Measurements from ENCODE around the gene FASN. TPM values are rescaled to one million over a fixed set of nuclear protein-coding genes. Genes with fewer than 3 reads are reported as not detected.

FASN gene
- total and polyA plus RNA-seq, 2 donors (not counting 3 experiments of a cell fraction or from before 2014, with no cell fraction given), result 101 to 360 TPM

DNA sequence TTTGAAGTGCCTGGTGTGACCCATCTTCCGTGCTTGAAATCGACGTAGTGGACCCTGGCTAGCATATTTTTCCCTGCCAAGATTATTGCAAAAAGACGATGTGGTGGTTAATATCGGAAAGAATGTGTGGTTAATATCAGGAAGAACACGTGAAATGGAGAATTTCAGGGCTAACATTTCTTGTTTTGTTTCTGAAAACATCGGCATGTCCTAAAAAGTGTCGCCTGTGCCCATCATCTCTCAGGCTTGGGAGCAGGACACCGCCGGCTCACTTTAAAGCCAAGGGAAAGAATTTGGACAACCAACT lies 60.2 kb downstream of the FASN start:
- FAIRE-seq, result no peak
- POLR2A ChIA-PET, result interaction anchor here (1.1 kb wide), 1 partner anchor 116 kb away, joined by 3 read pairs; no protein-coding TSS in a partner anchor

More for the DNA sequence above, 60.2 kb downstream of the FASN start:
- Histone ChIP-seq H3K79me2 (ENCODE audit: control insufficient read depth, insufficient read depth, low read length) (peaks cover 2% of the 10 kb centered on the region), H3K27ac (ENCODE audit: insufficient read depth, low read depth, low read length) (no peak overlapping the region), H2AFZ (ENCODE audit: low read depth, low read length) (peak overlapping the region; percentile 9), H3K36me3 (ENCODE audit: control insufficient read depth in 2 of 2, extremely low read depth in 1 of 2, insufficient read depth in 2 of 2, low read length in 2 of 2) (no peaks in the 10 kb centered on the region), H3K27me3 (ENCODE audit: control insufficient read depth in 2 of 2, insufficient read depth in 2 of 2, low read length in 2 of 2) (no peaks in the 10 kb centered on the region), H3K9me3 (replicated peaks; ENCODE audit: control insufficient read depth, insufficient read depth, low read length) (no peaks in the 10 kb centered on the region), H3K9me1 (replicated peaks; ENCODE audit: control insufficient read depth, extremely low read depth, insufficient read depth, low read length) (no peaks in the 10 kb centered on the region), H3K4me1 (ENCODE audit: control insufficient read depth, extremely low read depth, insufficient read depth, low read length) (peaks cover 6% of the 10 kb centered on the region), H3K4me2 (ENCODE audit: insufficient read depth, low read length) (peak overlapping the region; percentile 33), H3K4me3 (replicated peaks in 1 of 3; ENCODE audit: insufficient read depth in 1 of 3, low read depth in 1 of 3, low read length in 3 of 3) (peak overlapping the region in 1 of 3 experiments; percentile 69), H4K20me1 (replicated peaks; ENCODE audit: control insufficient read depth, extremely low read depth, insufficient read depth, low read length) (no peaks in the 10 kb centered on the region), H3K9ac (replicated peaks; ENCODE audit: extremely low read depth, insufficient read depth, low read length) (no peak overlapping the region)
- CTCF ChIA-PET, result interaction anchor here (0.6 to 1.5 kb wide), 21 partner anchors 9 to 313 kb away, joined by 3 to 19 read pairs (median 5); partner anchors contain the start of genes CENPX, FASN, GPS1 and LRRC45
- intact Hi-C loops (cut with micrococcal nuclease), result loop anchor here (1.0 to 10.0 kb wide), 4 partner anchors 15 to 377 kb away; partner anchors contain the start of genes HEXD, LRRC45 and OGFOD3
- BruUV-seq (replicated peaks), result no TSS peak
- DNase-seq (ENCODE audit: low read depth, low spot score), result no peak
- dilution Hi-C loops (cut with MboI; ENCODE audit: extremely low pct_ligation_motif_present, low sequenced_read_pairs), result no loop called here
- TF ChIP-seq MYC (IDR thresholded peaks at IDR 0.05; ENCODE audit: low read depth, low read length) (no peak), GATA2 (IDR thresholded peaks at IDR 0.05; ENCODE audit: insufficient read depth, insufficient read length, low read depth, low read length) (no peak), FOS (IDR thresholded peaks at IDR 0.05; ENCODE audit: borderline replicate concordance, insufficient read depth, low read length) (no peak), MAX (IDR thresholded peaks at IDR 0.05; ENCODE audit: insufficient read depth, insufficient read length) (no peak), JUN (IDR thresholded peaks at IDR 0.05; ENCODE audit: borderline replicate concordance, insufficient read depth, insufficient read length, low read depth) (no peak), CTCF (IDR thresholded peaks at IDR 0.05; ENCODE audit: extremely low read depth in 1 of 2, insufficient read depth in 1 of 2, low read depth in 1 of 2, low read length in 2 of 2) (no peak), POLR2AphosphoS5 (IDR thresholded peaks at IDR 0.05; ENCODE audit: insufficient read depth, low read depth, low read length) (no peak), POLR2A (IDR thresholded peaks at IDR 0.05; ENCODE audit: low read depth, low read length) (no peak), EZH2 (IDR thresholded peaks at IDR 0.05; ENCODE audit: borderline replicate concordance, low read depth, low read length, severe bottlenecking) (no peak)
